GM12878 (cell line): ENCODE measurements around the gene DNAJB11.

ENCODE experiments used
- MAX ChIP-seq: IDR thresholded peaks from 2 replicates; pipeline ENCODE4 v1.6.1; 2012; ENCODE audit warnings: low read depth, low read length, improper control_type of control experiment
- SP1 ChIP-seq: IDR thresholded peaks from one replicate; pipeline ENCODE4 v1.6.1; 2011; ENCODE audit warnings: low read depth, low read length
- ZNF207 ChIP-seq: fragments of 450-650 bp; IDR thresholded peaks from 2 replicates; pipeline ENCODE4 v1.6.1; 2014; ENCODE audit warnings: antibody characterized with exemption, mild to moderate bottlenecking, borderline replicate concordance

GRCh38 chr3:186526256-186526606 lies 44.3 kb upstream of the DNAJB11 start:
- TF ChIP-seq MAX: no peak
- no peak for TF ChIP-seq ZNF207
- no peak for TF ChIP-seq SP1
